Mesendoderm (in vitro differentiated cells): ENCODE data around the gene RIMKLA. TPM values are rescaled to one million over a fixed set of nuclear protein-coding genes. Genes with fewer than 3 reads are reported as not detected.

Source experiments
- DNase-seq: peaks from one replicate; pipeline ENCODE4 v3.0.0; 2013
- H2AK5ac ChIP-seq: 2 replicates; pipeline ENCODE4 v1.6.1; 2013; ENCODE audit warnings: low read length, inconsistent platforms
- H2BK120ac ChIP-seq: 2 replicates; pipeline ENCODE4 v1.6.1; 2013; ENCODE audit warnings: low read depth, mild to moderate bottlenecking, low read length, moderate library complexity, mixed read lengths
- H2BK15ac ChIP-seq: replicated peaks from 2 replicates; pipeline ENCODE4 v1.6.1; 2013; ENCODE audit warnings: low read depth, mild to moderate bottlenecking, moderate library complexity
- H2BK5ac ChIP-seq: 2 replicates; pipeline ENCODE4 v1.6.1; 2013; ENCODE audit warnings: low read length, inconsistent platforms
- H3K18ac ChIP-seq: 2 replicates; pipeline ENCODE4 v1.6.1; 2013; ENCODE audit warnings: mild to moderate bottlenecking, low read length, mixed read lengths
- H3K23ac ChIP-seq: one replicate; pipeline ENCODE4 v1.6.1; 2013; ENCODE audit warnings: low read length
- H3K27ac ChIP-seq: 2 replicates; pipeline ENCODE4 v1.5.1; 2013; ENCODE audit warnings: low read depth, mild to moderate bottlenecking, inconsistent platforms, low read length, moderate library complexity
- H3K27me3 ChIP-seq: 2 replicates; pipeline ENCODE4 v1.6.1; 2013; ENCODE audit warnings: low read length, control low read depth, mild to moderate bottlenecking, inconsistent platforms; ENCODE audit not compliant: insufficient read depth, poor library complexity
- H3K36me3 ChIP-seq: 2 replicates; pipeline ENCODE4 v1.6.1; 2013; ENCODE audit warnings: low read length, inconsistent platforms; ENCODE audit not compliant: control insufficient read depth, insufficient read depth
- H3K4ac ChIP-seq: one replicate; pipeline ENCODE4 v1.6.1; 2013; ENCODE audit warnings: low read depth, mild to moderate bottlenecking, low read length, moderate library complexity
- H3K4me1 ChIP-seq: 2 replicates; pipeline ENCODE4 v1.6.1; 2013; ENCODE audit warnings: low read depth, low read length, inconsistent platforms; ENCODE audit not compliant: control insufficient read depth
- H3K4me2 ChIP-seq: 2 replicates; pipeline ENCODE4 v1.6.1; 2013; ENCODE audit warnings: low read length
- H3K4me3 ChIP-seq: 2 replicates; pipeline ENCODE4 v1.5.1; 2013; ENCODE audit warnings: mild to moderate bottlenecking, low read length
- H3K56ac ChIP-seq: one replicate; pipeline ENCODE4 v1.6.1; 2013; ENCODE audit warnings: low read length
- H3K79me1 ChIP-seq: 2 replicates; pipeline ENCODE4 v1.6.1; 2013; ENCODE audit warnings: low read length, inconsistent platforms
- H3K79me2 ChIP-seq: 2 replicates; pipeline ENCODE4 v1.6.1; 2013; ENCODE audit warnings: mild to moderate bottlenecking, low read length; ENCODE audit not compliant: control insufficient read depth, insufficient read depth
- H3K9ac ChIP-seq: 2 replicates; pipeline ENCODE4 v1.6.1; 2013; ENCODE audit warnings: low read length, inconsistent platforms
- H4K5ac ChIP-seq: one replicate; pipeline ENCODE4 v1.6.1; 2013; ENCODE audit warnings: low read length
- H4K8ac ChIP-seq: one replicate; pipeline ENCODE4 v1.6.1; 2013; ENCODE audit warnings: low read depth, mild to moderate bottlenecking, control low read depth, low read length, moderate library complexity
- WGBS: extraction: QIAGEN DNeasy Blood & Tissue Kit; methylation state at CpG from one replicate; pipeline ENCODE4 v1.1.7; 2013; ENCODE audit warnings: low lambda C conversion rate, missing lambda C conversion rate; ENCODE audit not compliant: insufficient coverage; ENCODE audit errors: extremely low coverage; 5-methylcytosine and 5-hydroxymethylcytosine counted together
- polyA plus RNA-seq, 2 experiments: library from polyadenylated mRNA; stranded (reverse); fragments of 200-250 nt; gene quantifications; one replicate each; pipeline ENCODE4 v1.2.3, GENCODE V29; 2013

Gene RIMKLA
- 0.56 TPM for polyA plus RNA-seq (2013, experiment 1 of 2)
- 0.66 TPM for polyA plus RNA-seq (2013, experiment 2 of 2)

- Histone ChIP-seq H3K79me2 (no peaks in the 10 kb centered on the region), H3K18ac (no peak within 1 kb of the TSS), H3K4me1 (no peaks in the 10 kb centered on the region), H3K4me3 (peak within 1 kb of the TSS; percentile 26), H4K8ac (no peak within 1 kb of the TSS), H4K5ac (no peak within 1 kb of the TSS), H3K9ac (peak within 1 kb of the TSS; percentile 34), H3K56ac (peak within 1 kb of the TSS; percentile 56), H2BK5ac (no peak within 1 kb of the TSS), H3K23ac (no peak within 1 kb of the TSS), H3K27ac (no peak within 1 kb of the TSS), H3K4me2 (peak within 1 kb of the TSS; percentile 79), H3K79me1 (no peaks in the 10 kb centered on the region), H3K4ac (no peak within 1 kb of the TSS), H3K27me3 (peaks cover 8% of the 10 kb centered on the region), H2BK120ac (no peak within 1 kb of the TSS), H3K36me3 (no peaks in the 10 kb centered on the region), H2AK5ac (no peak within 1 kb of the TSS), H2BK15ac (no peak within 1 kb of the TSS)
- WGBS, result no CpG with 5 or more reads among the region's 101 CpGs
- peak; percentile 62 for DNase-seq
These were observed at the start of gene RIMKLA for GRCh38 chr1:42380586-42381279. Gene RIMKLA (plus strand): TSS chr1:42380792. CDS start chr1:42380935, 143 bp downstream.

- H3K4me3 ChIP-seq, result no peak overlapping the region
- H3K4me1 ChIP-seq, result peaks cover 6% of the 10 kb centered on the region
- H2BK120ac ChIP-seq, result no peak overlapping the region
- no peak overlapping the region for H3K27ac ChIP-seq
- peak overlapping the region; percentile 11 for H3K9ac ChIP-seq
- no peak overlapping the region for H3K56ac ChIP-seq
- no peak for DNase-seq
- H2BK15ac ChIP-seq, result no peak overlapping the region
- H3K27me3 ChIP-seq, result no peaks in the 10 kb centered on the region
- no peak overlapping the region for H3K18ac ChIP-seq
- no peak overlapping the region for H3K4ac ChIP-seq
- H4K8ac ChIP-seq, result no peak overlapping the region
- no peak overlapping the region for H4K5ac ChIP-seq
- H2BK5ac ChIP-seq, result no peak overlapping the region
- H3K36me3 ChIP-seq, result no peaks in the 10 kb centered on the region
- H3K79me1 ChIP-seq, result peaks cover 3% of the 10 kb centered on the region
- H2AK5ac ChIP-seq, result no peak overlapping the region
- no peak overlapping the region for H3K23ac ChIP-seq
- WGBS, result no CpG with 5 or more reads among the region's 6 CpGs
- peaks cover 63% of the 10 kb centered on the region for H3K79me2 ChIP-seq
- no peak overlapping the region for H3K4me2 ChIP-seq
These were observed 47.7 kb upstream of the RIMKLA start for GRCh38 chr1:42332877-42333276.

- Histone ChIP-seq H3K4me1 (peaks cover 6% of the 10 kb centered on the region), H3K18ac (no peak overlapping the region), H3K4me2 (peak overlapping the region; percentile 45), H2AK5ac (no peak overlapping the region), H2BK120ac (no peak overlapping the region), H3K79me2 (peaks cover 54% of the 10 kb centered on the region), H2BK5ac (no peak overlapping the region), H3K4ac (peak overlapping the region; percentile 84), H4K5ac (no peak overlapping the region), H3K27ac (no peak overlapping the region), H3K36me3 (no peaks in the 10 kb centered on the region), H3K79me1 (peaks cover 2% of the 10 kb centered on the region), H3K23ac (no peak overlapping the region), H3K56ac (peak overlapping the region; percentile 85), H2BK15ac (no peak overlapping the region), H3K27me3 (no peaks in the 10 kb centered on the region), H3K9ac (peak overlapping the region; percentile 81), H3K4me3 (peak overlapping the region; percentile 65), H4K8ac (no peak overlapping the region)
- WGBS, result no CpG with 5 or more reads among the region's 6 CpGs
- DNase-seq, result no peak
These were observed 46.8 kb upstream of the RIMKLA start for GRCh38 chr1:42333662-42334239.

GRCh38 chr1:42334240-42335049 is 46.1 kb upstream of the RIMKLA start:
- Histone ChIP-seq H4K5ac (no peak overlapping the region), H3K9ac (peak overlapping the region; percentile 81), H3K56ac (peak overlapping the region; percentile 85), H3K4me1 (peaks cover 6% of the 10 kb centered on the region), H3K27ac (peak overlapping the region; percentile 97), H3K36me3 (no peaks in the 10 kb centered on the region), H3K23ac (no peak overlapping the region), H3K4me2 (peak overlapping the region; percentile 45), H3K4ac (peak overlapping the region; percentile 84), H3K79me1 (peaks cover 2% of the 10 kb centered on the region), H3K79me2 (peaks cover 47% of the 10 kb centered on the region), H2BK15ac (no peak overlapping the region), H3K18ac (peak overlapping the region; percentile 100), H2BK5ac (peak overlapping the region; percentile 68), H4K8ac (no peak overlapping the region), H3K27me3 (no peaks in the 10 kb centered on the region), H3K4me3 (peak overlapping the region; percentile 65), H2AK5ac (no peak overlapping the region), H2BK120ac (no peak overlapping the region)
- DNase-seq, result peak; percentile 85
- WGBS, result no CpG with 5 or more reads among the region's 58 CpGs

- Histone ChIP-seq H3K27ac (peak within 1 kb of the TSS; percentile 97), H2BK120ac (no peak within 1 kb of the TSS), H3K18ac (peak within 1 kb of the TSS; percentile 100), H4K5ac (peak within 1 kb of the TSS; percentile 44), H3K9ac (peak within 1 kb of the TSS; percentile 93), H2BK5ac (peak within 1 kb of the TSS; percentile 87), H3K36me3 (no peaks in the 10 kb centered on the region), H3K4me3 (peak within 1 kb of the TSS; percentile 78), H3K23ac (no peak within 1 kb of the TSS), H3K79me1 (peaks cover 2% of the 10 kb centered on the region), H2BK15ac (no peak within 1 kb of the TSS), H4K8ac (no peak within 1 kb of the TSS), H3K56ac (peak within 1 kb of the TSS; percentile 96), H3K4ac (peak within 1 kb of the TSS; percentile 84), H3K4me2 (peak within 1 kb of the TSS; percentile 86), H3K79me2 (peaks cover 41% of the 10 kb centered on the region), H3K27me3 (no peaks in the 10 kb centered on the region), H2AK5ac (no peak within 1 kb of the TSS), H3K4me1 (peaks cover 8% of the 10 kb centered on the region)
- DNase-seq, result peak; percentile 99
- no CpG with 5 or more reads among the region's 79 CpGs for WGBS
These were observed 45.4 kb upstream of the RIMKLA start, which contains the start of gene FOXJ3 for GRCh38 chr1:42335050-42335808. Gene FOXJ3 (minus strand): TSS chr1:42335235. CDS start chr1:42311093, 24,142 bp downstream.
